ENCODE data around the gene NCLN. TPM values are rescaled to one million over a fixed set of nuclear protein-coding genes. Genes with fewer than 3 reads are reported as not detected.

Gene NCLN
- total and polyA plus RNA-seq, 9 of the 15 experiments (the other 6 are each of a cell fraction or from before 2014, with no cell fraction given) = 3.8 to 126 (median 39.6) TPM

- TF ChIP-seq REST (IDR thresholded peaks at IDR 0.05; ENCODE audit: borderline replicate concordance) = no peak
- TF ChIP-seq REST (CRISPR knock-in tag; IDR thresholded peaks at IDR 0.05; ENCODE audit: low read depth) = no peak
- TF ChIP-seq, protein P1, sequence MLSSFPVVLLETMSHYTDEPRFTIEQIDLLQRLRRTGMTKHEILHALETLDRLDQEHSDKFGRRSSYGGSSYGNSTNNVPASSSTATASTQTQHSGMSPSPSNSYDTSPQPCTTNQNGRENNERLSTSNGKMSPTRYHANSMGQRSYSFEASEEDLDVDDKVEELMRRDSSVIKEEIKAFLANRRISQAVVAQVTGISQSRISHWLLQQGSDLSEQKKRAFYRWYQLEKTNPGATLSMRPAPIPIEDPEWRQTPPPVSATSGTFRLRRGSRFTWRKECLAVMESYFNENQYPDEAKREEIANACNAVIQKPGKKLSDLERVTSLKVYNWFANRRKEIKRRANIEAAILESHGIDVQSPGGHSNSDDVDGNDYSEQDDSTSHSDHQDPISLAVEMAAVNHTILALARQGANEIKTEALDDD (IDR thresholded peaks at IDR 0.05) = no peak
- no peak for TF ChIP-seq ZNF696 (CRISPR knock-in tag; conservative IDR thresholded peaks at IDR 0.05)
Measured at GRCh38 chr19:3193256-3194105, 7.8 kb downstream of the NCLN start (continued).
